Karpas-422 (cell line): Measurements from ENCODE around the gene LGALSL. TPM values are rescaled to one million over a fixed set of nuclear protein-coding genes. Genes with fewer than 3 reads are reported as not detected.

Source experiments
- DNase-seq: peaks from one replicate; pipeline ENCODE4 v3.0.0-alpha.2; 2015
- H2AFZ ChIP-seq: fragments of 200-600 bp; sonication (generic); 2 replicates; pipeline ENCODE4 v1.6.1; 2014; ENCODE audit warnings: antibody characterized with exemption, low read length, mixed read lengths
- H3K27ac ChIP-seq: fragments of 200-600 bp; sonication (generic); 2 replicates; pipeline ENCODE4 v1.5.1; 2014; ENCODE audit warnings: mild to moderate bottlenecking, low read length, moderate library complexity
- H3K27me3 ChIP-seq: fragments of 200-600 bp; sonication (generic); 2 replicates; pipeline ENCODE4 v1.6.1; 2014; ENCODE audit warnings: low read length, mixed read lengths
- H3K36me3 ChIP-seq: fragments of 200-600 bp; sonication (generic); 2 replicates; pipeline ENCODE4 v1.6.1; 2014; ENCODE audit warnings: low read length, mixed read lengths; ENCODE audit not compliant: insufficient read depth
- H3K4me1 ChIP-seq: fragments of 200-600 bp; sonication (generic); 2 replicates; pipeline ENCODE4 v1.6.1; 2014; ENCODE audit warnings: mild to moderate bottlenecking, low read length, mixed read lengths
- H3K4me2 ChIP-seq: fragments of 200-600 bp; sonication (generic); 2 replicates; pipeline ENCODE4 v1.6.1; 2014; ENCODE audit warnings: low read length, low read depth, mild to moderate bottlenecking; ENCODE audit not compliant: poor library complexity, severe bottlenecking
- H3K4me3 ChIP-seq: fragments of 200-600 bp; sonication (generic); 2 replicates; pipeline ENCODE4 v1.5.1; 2014; ENCODE audit warnings: mild to moderate bottlenecking, antibody characterized with exemption, low read length, mixed read lengths
- H3K79me2 ChIP-seq: fragments of 200-600 bp; sonication (generic); 2 replicates; pipeline ENCODE4 v1.6.1; 2014; ENCODE audit warnings: mild to moderate bottlenecking, low read length, mixed read lengths
- H3K9ac ChIP-seq: fragments of 200-600 bp; sonication (generic); 2 replicates; pipeline ENCODE4 v1.6.0; 2014; ENCODE audit warnings: low read length
- H3K9me2 ChIP-seq: fragments of 200-600 bp; sonication (generic), shearing (Covaris generic); replicated peaks from 2 replicates; pipeline ENCODE4 v1.6.0; 2014; ENCODE audit warnings: mild to moderate bottlenecking, low read length, moderate library complexity; ENCODE audit not compliant: insufficient read depth
- H3K9me3 ChIP-seq: fragments of 300-700, 200-600 bp; sonication (generic); 2 replicates; pipeline ENCODE4 v1.6.1; 2014; ENCODE audit warnings: low read length, mixed read lengths
- H4K20me1 ChIP-seq: fragments of 200-600 bp; sonication (generic); 2 replicates; pipeline ENCODE4 v1.6.1; 2014; ENCODE audit warnings: mild to moderate bottlenecking, antibody characterized with exemption, low read length, low read depth; ENCODE audit not compliant: insufficient read depth
- total RNA-seq: library from RNA; depleted of rRNA; stranded (reverse); fragments of >200 nt; shearing (Covaris generic); gene quantifications from 2 replicates; pipeline ENCODE4 v1.2.3, GENCODE V29; 2014; ENCODE audit warnings: low replicate concordance; rRNA removed

Gene LGALSL
- 2.9 and 10.8 TPM in 2 replicates for total RNA-seq

- no peaks in the 10 kb centered on the region for H3K9me3 ChIP-seq
- H3K27me3 ChIP-seq, result no peaks in the 10 kb centered on the region
- peak within 1 kb of the TSS; percentile 74 for H3K9ac ChIP-seq
- peak within 1 kb of the TSS; percentile 85 for H3K4me2 ChIP-seq
- H3K4me1 ChIP-seq, result peaks cover 12% of the 10 kb centered on the region
- no peaks in the 10 kb centered on the region for H3K79me2 ChIP-seq
- DNase-seq, result no peak
- H2AFZ ChIP-seq, result peak within 1 kb of the TSS; percentile 96
- no peak within 1 kb of the TSS for H3K27ac ChIP-seq
- H4K20me1 ChIP-seq, result no peaks in the 10 kb centered on the region
- peak within 1 kb of the TSS; percentile 73 for H3K4me3 ChIP-seq
- no peaks in the 10 kb centered on the region for H3K9me2 ChIP-seq
- no peaks in the 10 kb centered on the region for H3K36me3 ChIP-seq
Measured at GRCh38 chr2:64453770-64454385, at the start of gene LGALSL. TSS of gene LGALSL (plus strand) at chr2:64454162. CDS start at chr2:64454546, 384 bp downstream.

GRCh38 chr2:64404743-64405142, 49.2 kb upstream of the LGALSL start:
- peaks cover 3% of the 10 kb centered on the region; the same call in 1 of the 2 replicates for H3K4me1 ChIP-seq
- no peaks in the 10 kb centered on the region; the same call in 1 of the 2 replicates for H3K9me3 ChIP-seq
- H3K4me2 ChIP-seq, result no peak overlapping the region
- no peak for DNase-seq
- H4K20me1 ChIP-seq, result no peaks in the 10 kb centered on the region
- H3K9ac ChIP-seq, result no peak overlapping the region
- no peaks in the 10 kb centered on the region for H3K79me2 ChIP-seq
- H3K4me3 ChIP-seq, result no peak overlapping the region
- H3K27me3 ChIP-seq, result peaks cover 4% of the 10 kb centered on the region; the same call in 1 of the 2 replicates
- no peaks in the 10 kb centered on the region for H3K9me2 ChIP-seq
- H3K27ac ChIP-seq, result no peak overlapping the region
- no peak overlapping the region for H2AFZ ChIP-seq
- no peaks in the 10 kb centered on the region for H3K36me3 ChIP-seq

GRCh38 chr2:64405581-64406406, 48.2 kb upstream of the LGALSL start:
- Histone ChIP-seq H3K27ac (no peak overlapping the region), H3K4me3 (no peak overlapping the region), H4K20me1 (no peaks in the 10 kb centered on the region), H3K4me1 (peaks cover 7% of the 10 kb centered on the region), H3K79me2 (no peaks in the 10 kb centered on the region), H2AFZ (no peak overlapping the region), H3K36me3 (no peaks in the 10 kb centered on the region), H3K9ac (no peak overlapping the region), H3K4me2 (no peak overlapping the region), H3K9me2 (no peaks in the 10 kb centered on the region), H3K9me3 (no peaks in the 10 kb centered on the region; the same call in 1 of the 2 replicates), H3K27me3 (peaks cover 4% of the 10 kb centered on the region; the same call in 1 of the 2 replicates)
- no peak for DNase-seq

GRCh38 chr2:64406407-64406774, 47.6 kb upstream of the LGALSL start:
- no peak overlapping the region for H3K4me3 ChIP-seq
- no peak overlapping the region for H2AFZ ChIP-seq
- H3K9me2 ChIP-seq, result no peaks in the 10 kb centered on the region
- no peaks in the 10 kb centered on the region; the same call in 1 of the 2 replicates for H3K9me3 ChIP-seq
- DNase-seq, result no peak
- peaks cover 4% of the 10 kb centered on the region; the same call in 1 of the 2 replicates for H3K27me3 ChIP-seq
- H3K27ac ChIP-seq, result no peak overlapping the region
- H4K20me1 ChIP-seq, result no peaks in the 10 kb centered on the region
- H3K4me2 ChIP-seq, result no peak overlapping the region
- no peaks in the 10 kb centered on the region for H3K36me3 ChIP-seq
- no peak overlapping the region for H3K9ac ChIP-seq
- H3K79me2 ChIP-seq, result no peaks in the 10 kb centered on the region
- peaks cover 13% of the 10 kb centered on the region for H3K4me1 ChIP-seq

GRCh38 chr2:64408031-64408430, 45.9 kb upstream of the LGALSL start:
- no peak overlapping the region for H3K4me3 ChIP-seq
- no peak overlapping the region for H3K4me2 ChIP-seq
- H3K9ac ChIP-seq, result no peak overlapping the region
- peaks cover 7% of the 10 kb centered on the region; the same call in 1 of the 2 replicates for H3K27me3 ChIP-seq
- H2AFZ ChIP-seq, result no peak overlapping the region
- H4K20me1 ChIP-seq, result no peaks in the 10 kb centered on the region
- no peaks in the 10 kb centered on the region for H3K9me2 ChIP-seq
- H3K9me3 ChIP-seq, result no peaks in the 10 kb centered on the region; the same call in 1 of the 2 replicates
- H3K36me3 ChIP-seq, result no peaks in the 10 kb centered on the region
- no peak for DNase-seq
- H3K79me2 ChIP-seq, result no peaks in the 10 kb centered on the region
- peaks cover 13% of the 10 kb centered on the region for H3K4me1 ChIP-seq
- H3K27ac ChIP-seq, result no peak overlapping the region

- Histone ChIP-seq H3K27me3 (peaks cover 7% of the 10 kb centered on the region; the same call in 1 of the 2 replicates), H3K9me2 (no peaks in the 10 kb centered on the region), H3K79me2 (no peaks in the 10 kb centered on the region), H2AFZ (no peak overlapping the region), H3K4me1 (peaks cover 11% of the 10 kb centered on the region), H3K4me3 (no peak overlapping the region), H3K9me3 (no peaks in the 10 kb centered on the region; the same call in 1 of the 2 replicates), H4K20me1 (no peaks in the 10 kb centered on the region), H3K36me3 (no peaks in the 10 kb centered on the region), H3K4me2 (no peak overlapping the region), H3K9ac (no peak overlapping the region), H3K27ac (no peak overlapping the region)
- DNase-seq, result peak; percentile 48
Measured at GRCh38 chr2:64410671-64411070, 43.3 kb upstream of the LGALSL start.

- H2AFZ ChIP-seq, result no peak overlapping the region
- H3K27ac ChIP-seq, result no peak overlapping the region
- H3K4me2 ChIP-seq, result no peak overlapping the region
- H3K9ac ChIP-seq, result no peak overlapping the region
- no peak for DNase-seq
- H4K20me1 ChIP-seq, result no peaks in the 10 kb centered on the region
- H3K9me3 ChIP-seq, result no peaks in the 10 kb centered on the region; the same call in 1 of the 2 replicates
- peaks cover 7% of the 10 kb centered on the region; the same call in 1 of the 2 replicates for H3K27me3 ChIP-seq
- H3K4me3 ChIP-seq, result no peak overlapping the region
- H3K79me2 ChIP-seq, result no peaks in the 10 kb centered on the region
- H3K36me3 ChIP-seq, result no peaks in the 10 kb centered on the region
- H3K4me1 ChIP-seq, result peaks cover 11% of the 10 kb centered on the region
- no peaks in the 10 kb centered on the region for H3K9me2 ChIP-seq
Measured at GRCh38 chr2:64412671-64413070, 41.3 kb upstream of the LGALSL start.
